HepG2 (cell line): ENCODE data around the gene SLC22A9. TPM values are rescaled to one million over a fixed set of nuclear protein-coding genes. Genes with fewer than 3 reads are reported as not detected.

Source experiments
- ATAC-seq: fragments of 200-7000 bp; cut with Tn5 transposase; 3 replicates; pipeline ENCODE4 v1.9.1; 2020; ENCODE audit warnings: mild to moderate bottlenecking, moderate library complexity
- BruUV-seq: library from RNA; stranded (reverse); fragments of 400-500 nt; replicated peaks from 2 replicates; lab custom pipeline; 2021; lab: Mats Ljungman, UMichigan
- CTCF ChIA-PET: fragments of 300-600 bp; formaldehyde crosslinking; extraction: SDS; loops from one replicate; lab custom pipeline; 2021; ENCODE audit warnings: low total read pairs, inconsistent platforms, low intra/inter-chr PET ratio; lab: Yijun Ruan, JAX
- POLR2A ChIA-PET: fragments of 350-600 bp; sonication (Branson Sonifier 250); formaldehyde crosslinking; loops from one replicate; lab custom pipeline; 2020; ENCODE audit warnings: antibody characterized with exemption, inconsistent platforms; lab: Yijun Ruan, JAX
- DNase-seq: peaks from one replicate; pipeline ENCODE4 v3.0.0-alpha.2; 2015; ENCODE audit warnings: low spot score
- FAIRE-seq: peaks from 3 replicates; lab custom pipeline; 2011; peaks lifted over from hg19 to GRCh38; lab: Jason Lieb, UNC
- H2AFZ ChIP-seq: one replicate; pipeline ENCODE4 v1.6.1; 2011; ENCODE audit warnings: low read length, inconsistent platforms
- H3K27ac ChIP-seq: fragments of 300-600 bp; 3 replicates; pipeline ENCODE4 v1.8.0; 2011; ENCODE audit warnings: mixed run types, mild to moderate bottlenecking, mixed read lengths, low read length, inconsistent platforms; ENCODE audit not compliant: insufficient read depth; ENCODE audit errors: extremely low read length
- H3K27me3 ChIP-seq, 2 experiments: fragments of 200-600 bp in 1 of 2; 2 replicates in 1 of 2; 3 replicates in 1 of 2; pipeline versions ENCODE4 v1.6.0 to v1.8.0; 2011; ENCODE audit warnings: low read length in 2 of 2, mild to moderate bottlenecking in 2 of 2, moderate library complexity in 2 of 2, inconsistent platforms in 1 of 2; ENCODE audit not compliant: insufficient read depth in 2 of 2, control insufficient read depth in 1 of 2
- H3K36me3 ChIP-seq, 2 experiments: fragments of 200-600 bp in 1 of 2; replicated peaks in 1 of 2; 2 replicates in 1 of 2; 3 replicates in 1 of 2; pipeline versions ENCODE4 v1.5.1 to v1.8.0; 2011; ENCODE audit warnings: low read length in 2 of 2, inconsistent platforms in 1 of 2; ENCODE audit not compliant: insufficient read depth in 2 of 2, control insufficient read depth in 1 of 2
- H3K4me1 ChIP-seq: 2 replicates; pipeline ENCODE4 v1.5.1; 2012; ENCODE audit warnings: low read length, inconsistent platforms; ENCODE audit not compliant: insufficient read depth
- H3K4me2 ChIP-seq: 2 replicates; pipeline ENCODE4 v1.6.0; 2011; ENCODE audit warnings: low read depth, low read length, inconsistent platforms
- H3K4me3 ChIP-seq, 3 experiments: fragments of 200-600 bp in 1 of 3; sonication (generic), shearing (Covaris generic) in 1 of 3; replicated peaks in 1 of 3; 2 replicates each; pipeline ENCODE4 v1.5.1; 2011 to 2016; ENCODE audit warnings: low read length in 3 of 3, inconsistent platforms in 2 of 3, low read depth in 2 of 3, mild to moderate bottlenecking in 2 of 3, control low read depth in 1 of 3, mixed read lengths in 1 of 3; ENCODE audit not compliant: insufficient read depth in 1 of 3
- H3K79me2 ChIP-seq: one replicate; pipeline ENCODE4 v1.6.1; 2011; ENCODE audit warnings: low read length, inconsistent platforms; ENCODE audit not compliant: insufficient read depth
- H3K9ac ChIP-seq: 2 replicates; pipeline ENCODE4 v1.6.0; 2011; ENCODE audit warnings: mild to moderate bottlenecking, low read depth, low read length, inconsistent platforms; ENCODE audit not compliant: insufficient read depth
- H3K9me3 ChIP-seq: 2 replicates; pipeline ENCODE4 v1.5.1; 2012; ENCODE audit warnings: mild to moderate bottlenecking, low read length
- H4K20me1 ChIP-seq: 2 replicates; pipeline ENCODE4 v1.6.0; 2011; ENCODE audit warnings: inconsistent platforms, mild to moderate bottlenecking, low read length, moderate library complexity; ENCODE audit not compliant: insufficient read depth
- ATRX ChIP-seq: sonication (generic); formaldehyde crosslinking; IDR thresholded peaks from 2 replicates; pipeline ENCODE4 v1.4.0; 2020; ENCODE audit warnings: missing genetic modification reagents, borderline replicate concordance
- GRHL1 ChIP-seq: sonication (generic); formaldehyde crosslinking; conservative IDR thresholded peaks from 2 replicates; pipeline ENCODE4 v1.8.0; 2022; ENCODE audit warnings: missing genetic modification reagents
- HDAC2 ChIP-seq: sonication (generic); formaldehyde crosslinking; IDR thresholded peaks from 2 replicates; pipeline ENCODE4 v1.4.0; 2020; ENCODE audit warnings: missing genetic modification reagents
- KMT2B ChIP-seq: IDR thresholded peaks from 2 replicates; pipeline ENCODE4 v1.6.1; 2016; ENCODE audit warnings: missing genetic modification reagents, missing compliant biosample characterization
- NFE2 ChIP-seq: sonication (generic); formaldehyde crosslinking; IDR thresholded peaks from 2 replicates; pipeline ENCODE4 v1.4.0; 2020; ENCODE audit warnings: missing genetic modification reagents
- PBX3 ChIP-seq: sonication (generic); formaldehyde crosslinking; IDR thresholded peaks from 2 replicates; pipeline ENCODE4 v1.8.1; 2023; ENCODE audit warnings: missing genetic modification reagents, inconsistent platforms, borderline replicate concordance
- PRMT3 ChIP-seq: sonication (generic); formaldehyde crosslinking; IDR thresholded peaks from 2 replicates; pipeline ENCODE4 v1.8.1; 2022; ENCODE audit warnings: low read depth, mild to moderate bottlenecking, moderate library complexity, missing genetic modification reagents, borderline replicate concordance
- RFX1 ChIP-seq: fragments of 450-650 bp; IDR thresholded peaks from 2 replicates; pipeline ENCODE4 v1.6.1; 2017
- SIX1 ChIP-seq: sonication (generic); formaldehyde crosslinking; IDR thresholded peaks from 2 replicates; pipeline ENCODE4 v1.4.0; 2020; ENCODE audit warnings: missing genetic modification reagents, borderline replicate concordance
- THYN1 ChIP-seq: sonication (generic); formaldehyde crosslinking; IDR thresholded peaks from 2 replicates; pipeline ENCODE4 v1.8.1; 2023; ENCODE audit warnings: low read depth, mild to moderate bottlenecking, moderate library complexity, missing genetic modification reagents, borderline replicate concordance
- WIZ ChIP-seq: sonication (generic); formaldehyde crosslinking; IDR thresholded peaks from 2 replicates; pipeline ENCODE4 v1.5.1; 2020; ENCODE audit warnings: mild to moderate bottlenecking, missing genetic modification reagents
- ZMYM3 ChIP-seq: sonication (generic); formaldehyde crosslinking; IDR thresholded peaks from 2 replicates; pipeline ENCODE4 v1.5.1; 2020; ENCODE audit warnings: mild to moderate bottlenecking, missing genetic modification reagents
- ZNF121 ChIP-seq: sonication (generic); formaldehyde crosslinking; IDR thresholded peaks from 2 replicates; pipeline ENCODE4 v1.5.0; 2020; ENCODE audit warnings: mild to moderate bottlenecking, missing genetic modification reagents
- ZNF329 ChIP-seq: sonication (generic); formaldehyde crosslinking; IDR thresholded peaks from 2 replicates; pipeline ENCODE4 v1.9.0; 2021; ENCODE audit warnings: low read depth, mild to moderate bottlenecking, missing genetic modification reagents
- ZNF547 ChIP-seq: sonication (generic); formaldehyde crosslinking; IDR thresholded peaks from 2 replicates; pipeline ENCODE4 v1.5.1; 2020; ENCODE audit warnings: mild to moderate bottlenecking, missing genetic modification reagents
- ZNF563 ChIP-seq: sonication (generic); formaldehyde crosslinking; IDR thresholded peaks from 2 replicates; pipeline ENCODE4 v1.8.0; 2022; ENCODE audit warnings: mild to moderate bottlenecking, moderate library complexity, missing genetic modification reagents
- ZNF678 ChIP-seq: sonication (generic); formaldehyde crosslinking; IDR thresholded peaks from 2 replicates; pipeline ENCODE4 v1.4.0; 2020; ENCODE audit warnings: mild to moderate bottlenecking, missing genetic modification reagents
- ZNF766 ChIP-seq: sonication (generic); formaldehyde crosslinking; IDR thresholded peaks from 2 replicates; pipeline ENCODE4 v1.5.0; 2020; ENCODE audit warnings: missing genetic modification reagents, borderline replicate concordance
- ZNF781 ChIP-seq: sonication (generic); formaldehyde crosslinking; IDR thresholded peaks from 2 replicates; pipeline ENCODE4 v1.5.1; 2020; ENCODE audit warnings: borderline replicate concordance, mild to moderate bottlenecking, missing genetic modification reagents; ENCODE audit errors: not compliant biosample characterization
- WGBS: methylation state at CpG from one replicate; pipeline ENCODE4 v1.1.6; 2017; ENCODE audit warnings: low lambda C conversion rate; 5-methylcytosine and 5-hydroxymethylcytosine counted together
- in situ Hi-C: cut with HindIII; loops from 2 replicates; pipeline ENCODE4 v1.10.0; 2017; ENCODE audit warnings: low pct_unique_long_range_greater_than_20kb; ENCODE audit not compliant: extremely low pct_ligation_motif_present
- intact Hi-C: fragments of 100-400 bp; cut with micrococcal nuclease; formaldehyde crosslinking; loops from one replicate; pipeline ENCODE4 v1.10.0; 2022; ENCODE audit not compliant: unreplicated experiment
- polyA plus RNA-seq, 8 experiments: library from polyadenylated mRNA; depleted of rRNA in 3 of 8; stranded (reverse) in 7 of 8; unstranded in 1 of 8; fragments of >200 nt; fragmentation: Illumina TruSeq in 4 of 8; extraction: Trizol in 4 of 8; gene quantifications; 2 replicates each; pipeline versions ENCODE4 v1.2.1 to v1.2.3, GENCODE V29; 2011 to 2016; ENCODE audit warnings: low read depth in 4 of 8, missing spikeins in 1 of 8, mixed read lengths in 1 of 8; ENCODE audit not compliant: insufficient read depth in 1 of 8
- total RNA-seq, 5 experiments: library from RNA; depleted of rRNA; stranded (reverse); fragments of >200 nt; fragmentation: Illumina TruSeq; extraction: Trizol; gene quantifications; 2 replicates each; pipeline ENCODE4 v1.2.3, GENCODE V29; 2016; ENCODE audit warnings: low read depth in 1 of 5
- TF ChIP-seq, protein P1 (sequence below): sonication (generic); formaldehyde crosslinking; IDR thresholded peaks from 2 replicates; pipeline ENCODE4 v1.4.0; 2020; ENCODE audit warnings: mild to moderate bottlenecking, missing genetic modification reagents

Gene SLC22A9
- total and polyA plus RNA-seq, 2 of the 13 experiments (the other 11 are each of a cell fraction or from before 2014, with no cell fraction given), result 4.0 to 11.7 TPM

DNA sequence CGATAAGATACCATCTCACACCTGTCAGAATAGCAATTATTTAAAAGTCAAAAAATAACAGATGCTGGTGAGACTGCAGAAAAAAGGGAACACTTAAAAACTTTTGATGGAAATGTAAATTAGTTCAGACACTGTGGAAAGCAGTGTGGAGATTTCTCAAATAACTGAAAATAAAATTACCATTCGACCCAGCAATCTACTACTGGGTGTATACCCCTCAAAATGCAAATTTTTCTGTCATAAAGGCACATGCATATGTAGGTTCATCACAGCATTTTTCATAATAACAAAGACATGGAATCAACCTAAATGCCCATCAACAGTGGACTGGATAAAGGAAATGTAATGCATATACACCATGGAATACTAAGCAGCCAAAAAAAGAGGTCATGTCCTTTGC is 10.5 kb downstream of the SLC22A9 start:
- H4K20me1 ChIP-seq, result no peaks in the 10 kb centered on the region
- H3K79me2 ChIP-seq, result no peaks in the 10 kb centered on the region
- no peaks in the 10 kb centered on the region for H3K9me3 ChIP-seq
- H3K9ac ChIP-seq, result no peak overlapping the region
- 64% methylated on average over 2 of the region's 2 CpGs for WGBS
- DNase-seq, result no peak
- no peaks in the 10 kb centered on the region for H3K27me3 ChIP-seq
- H3K4me3 ChIP-seq, result no peak overlapping the region
- H3K36me3 ChIP-seq, result no peaks in the 10 kb centered on the region; a peak in 2 of 5 replicates
- ChIA-PET CTCF (no interaction called here), POLR2A (no interaction called here)
- TF ChIP-seq HDAC2 (CRISPR knock-in tag) (no peak), SIX1 (CRISPR knock-in tag) (no peak), ZNF329 (CRISPR knock-in tag) (no peak), PRMT3 (no peak), ATRX (CRISPR knock-in tag) (no peak), GRHL1 (CRISPR knock-in tag) (no peak), ZNF766 (CRISPR knock-in tag) (no peak), ZMYM3 (no peak), NFE2 (CRISPR knock-in tag) (no peak), WIZ (CRISPR knock-in tag) (no peak), ZNF547 (CRISPR knock-in tag) (no peak), ZNF563 (CRISPR knock-in tag) (no peak), RFX1 (no peak), PBX3 (CRISPR knock-in tag) (no peak), THYN1 (CRISPR knock-in tag) (no peak), ZNF781 (CRISPR knock-in tag) (no peak), KMT2B (no peak), ZNF121 (CRISPR knock-in tag) (no peak), ZNF678 (CRISPR knock-in tag) (no peak)
- TF ChIP-seq, protein P1, sequence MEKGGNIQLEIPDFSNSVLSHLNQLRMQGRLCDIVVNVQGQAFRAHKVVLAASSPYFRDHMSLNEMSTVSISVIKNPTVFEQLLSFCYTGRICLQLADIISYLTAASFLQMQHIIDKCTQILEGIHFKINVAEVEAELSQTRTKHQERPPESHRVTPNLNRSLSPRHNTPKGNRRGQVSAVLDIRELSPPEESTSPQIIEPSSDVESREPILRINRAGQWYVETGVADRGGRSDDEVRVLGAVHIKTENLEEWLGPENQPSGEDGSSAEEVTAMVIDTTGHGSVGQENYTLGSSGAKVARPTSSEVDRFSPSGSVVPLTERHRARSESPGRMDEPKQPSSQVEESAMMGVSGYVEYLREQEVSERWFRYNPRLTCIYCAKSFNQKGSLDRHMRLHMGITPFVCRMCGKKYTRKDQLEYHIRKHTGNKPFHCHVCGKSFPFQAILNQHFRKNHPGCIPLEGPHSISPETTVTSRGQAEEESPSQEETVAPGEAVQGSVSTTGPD (CRISPR knock-in tag), result no peak
- BruUV-seq, result no TSS peak
- intact Hi-C loops, result no loop called here
- no peak overlapping the region for H3K27ac ChIP-seq
- no peak for FAIRE-seq
- no peak overlapping the region for H2AFZ ChIP-seq
- no peak for ATAC-seq
- H3K4me2 ChIP-seq, result no peak overlapping the region
- H3K4me1 ChIP-seq, result no peaks in the 10 kb centered on the region
- in situ Hi-C loops, result no loop called here
